WTC11 (cell line): Measurements from ENCODE around the gene HSPH1.

Source experiments
- CREB1 ChIP-seq: sonication (generic); formaldehyde crosslinking; IDR thresholded peaks from 2 replicates; pipeline ENCODE4 v1.8.0; 2023; ENCODE audit warnings: mild to moderate bottlenecking, missing genetic modification reagents
- CTCF ChIP-seq: fragments of 200-600 bp; IDR thresholded peaks from 2 replicates; pipeline ENCODE4 v1.8.0; 2022; ENCODE audit warnings: antibody characterized with exemption
- NFE2L1 ChIP-seq: sonication (generic); formaldehyde crosslinking; IDR thresholded peaks from 2 replicates; pipeline ENCODE4 v1.8.1; 2023; ENCODE audit warnings: missing genetic modification reagents
- SP1 ChIP-seq: sonication (generic); formaldehyde crosslinking; conservative IDR thresholded peaks from 2 replicates; pipeline ENCODE4 v1.8.1; 2022; ENCODE audit warnings: missing genetic modification reagents
- USF1 ChIP-seq: sonication (generic); formaldehyde crosslinking; IDR thresholded peaks from 2 replicates; pipeline ENCODE4 v1.8.0; 2022; ENCODE audit warnings: mild to moderate bottlenecking, missing genetic modification reagents

GRCh38 chr13:31145417-31145816 is 16.3 kb downstream of the HSPH1 start:
- TF ChIP-seq USF1 (CRISPR knock-in tag): no peak
- no peak for TF ChIP-seq CTCF
- no peak for TF ChIP-seq CREB1 (CRISPR knock-in tag)
- no peak for TF ChIP-seq SP1 (CRISPR knock-in tag)
- no peak for TF ChIP-seq NFE2L1 (CRISPR knock-in tag)
